SHP77 treated with DMSO at 0.1 percent for 48 hours (cell line): ENCODE results near the gene UVSSA.
"Not testable (repeated sequence)": the region's sequence is repeated elsewhere in the genome, so short reads cannot be mapped to it uniquely, and the experiment has no call there.

Source experiments
- DNase-seq: peaks from one replicate; lab custom pipeline; 2025; lab: John Stamatoyannopoulos, UW

UVSSA gene

GRCh38 chr4:1331591-1332353 is 15.2 kb upstream of the UVSSA start:
- DNase-seq, result no peak

DNA sequence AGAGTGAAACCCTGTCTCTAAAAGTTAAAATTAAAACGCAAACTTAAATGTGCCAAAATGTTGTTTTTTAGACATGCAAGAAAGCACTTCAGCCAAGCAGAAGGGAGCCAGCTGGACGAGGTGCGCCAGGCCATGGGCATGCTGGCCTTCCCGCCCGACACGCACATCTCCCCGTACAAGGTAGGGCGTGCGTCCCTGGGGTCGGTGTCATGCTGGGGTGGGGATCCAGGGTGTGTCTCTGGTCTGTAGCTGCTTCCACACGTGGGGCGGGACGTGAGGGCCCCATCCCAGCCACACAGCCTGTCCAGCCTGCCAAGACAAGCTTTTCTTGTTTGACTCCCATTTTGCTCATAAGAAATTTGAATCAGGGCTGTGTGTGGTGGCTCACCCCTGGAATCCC is 14.3 kb upstream of the UVSSA start:
- no peak for DNase-seq

DNA sequence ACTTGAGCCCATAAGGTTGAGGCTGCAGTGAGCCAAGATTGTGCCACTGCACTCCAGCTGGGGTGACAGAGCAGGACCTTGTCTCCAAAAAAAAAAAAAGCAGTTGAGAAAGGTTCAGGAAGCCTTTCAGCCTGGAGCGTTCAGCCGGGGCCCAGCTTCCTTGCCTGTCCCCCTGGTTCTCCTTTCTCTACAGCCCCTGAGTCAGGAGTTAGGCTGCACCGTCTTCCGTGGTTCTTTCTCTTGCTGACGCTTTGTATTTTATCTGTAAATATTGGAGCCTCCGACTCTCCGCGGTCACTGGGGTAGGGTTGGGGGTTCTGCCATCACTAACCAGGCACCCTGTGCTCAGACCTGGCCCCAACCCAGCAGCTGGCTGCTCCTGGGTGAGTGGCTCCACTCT is 13.8 kb upstream of the UVSSA start:
- no peak for DNase-seq

DNA sequence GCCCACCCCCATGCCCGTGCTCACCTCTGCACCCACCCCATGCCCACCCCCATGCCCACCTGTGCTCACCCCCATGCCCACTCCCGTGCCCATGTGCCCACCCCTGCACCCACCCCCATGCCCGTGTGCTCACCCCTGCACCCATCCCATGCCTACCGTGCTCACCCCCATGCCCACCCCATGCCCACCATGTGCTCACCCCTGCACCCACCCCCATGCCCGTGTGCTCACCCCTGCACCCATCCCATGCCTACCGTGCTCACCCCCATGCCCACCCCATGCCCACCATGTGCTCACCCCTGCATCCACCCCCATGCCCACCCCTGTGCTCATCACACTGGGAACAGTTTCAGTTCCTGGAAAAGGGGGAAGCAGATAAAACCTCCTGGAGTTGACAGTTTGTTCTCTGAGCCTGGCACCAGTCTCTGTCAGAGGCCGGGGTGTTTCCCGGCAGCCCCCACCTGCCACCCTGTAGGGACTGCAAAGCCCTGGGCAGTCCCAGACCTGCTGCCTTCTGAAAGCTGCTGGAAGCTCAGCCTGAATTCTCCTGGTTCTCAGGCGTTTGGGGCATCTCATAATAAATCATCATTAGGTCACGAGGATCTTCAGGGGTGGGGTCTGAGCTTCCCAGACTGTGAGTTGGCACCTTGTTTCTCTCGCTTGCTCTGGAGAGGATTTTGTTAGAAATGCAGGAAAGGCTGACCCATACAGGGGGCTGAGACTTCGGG is 13.0 kb upstream of the UVSSA start:
- not testable (repeated sequence) for DNase-seq

DNA sequence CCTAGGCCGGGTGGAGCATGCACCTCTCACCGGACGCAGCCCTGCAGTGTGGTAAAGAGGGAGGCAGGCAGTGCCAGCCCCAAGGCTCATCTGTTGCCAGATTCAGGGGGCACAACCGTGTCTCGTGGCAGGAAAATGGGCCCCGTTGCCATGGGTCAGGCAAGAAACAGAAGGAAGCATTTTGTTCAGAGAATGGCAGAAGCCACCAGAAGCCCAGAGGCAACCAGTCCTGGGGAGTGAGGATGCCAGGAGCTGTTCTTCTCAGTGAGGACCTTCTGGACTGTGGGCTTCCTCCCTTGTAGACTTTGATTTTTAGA is 12.5 kb upstream of the UVSSA start:
- no peak for DNase-seq

GRCh38 chr4:1335193-1335883 is 11.7 kb upstream of the UVSSA start:
- not testable (repeated sequence) for DNase-seq

DNA sequence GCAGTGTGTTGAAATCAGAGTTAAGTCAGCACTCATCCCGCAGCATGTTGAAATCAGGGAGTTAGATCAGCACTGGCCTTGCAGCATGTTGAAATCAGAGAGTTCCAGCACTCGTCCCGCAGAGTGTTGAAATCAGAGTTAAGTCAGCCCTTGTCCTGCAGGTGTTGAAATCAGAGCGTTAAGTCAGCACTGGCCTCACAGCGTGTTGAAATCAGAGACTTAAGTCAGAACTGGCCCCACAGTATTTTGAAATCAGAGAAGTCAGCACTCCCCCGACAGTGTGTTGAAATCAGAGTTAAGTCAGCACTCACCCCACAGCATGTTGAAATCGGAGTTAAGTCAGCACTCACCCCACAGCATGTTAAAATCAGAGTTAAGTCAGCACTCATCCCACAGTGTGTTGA is 10.9 kb upstream of the UVSSA start:
- DNase-seq, result no peak

DNA sequence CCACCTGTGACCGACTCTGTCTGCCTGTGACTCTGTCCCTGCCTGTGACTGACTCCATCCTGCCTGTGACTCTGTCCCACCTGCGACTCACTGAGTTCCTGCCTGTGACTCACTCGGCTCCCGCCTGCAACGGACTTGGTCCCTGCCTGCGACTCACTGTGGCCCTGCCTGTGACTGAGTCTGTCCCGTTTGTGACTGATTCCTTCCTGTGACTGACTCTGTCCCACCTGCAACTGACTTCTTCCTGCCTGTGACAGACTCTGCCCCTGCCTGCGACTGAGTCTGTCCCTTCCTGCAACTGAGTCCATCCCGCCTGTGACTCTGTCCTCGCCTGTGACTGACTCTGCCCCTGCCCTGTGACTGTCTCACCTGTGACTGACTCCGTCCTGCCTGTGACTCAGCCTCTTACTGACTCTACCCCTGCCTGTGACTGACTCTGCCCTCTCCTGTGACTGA is 9.6 kb upstream of the UVSSA start:
- DNase-seq, result no peak

GRCh38 chr4:1337951-1338751 is 8.9 kb upstream of the UVSSA start:
- DNase-seq, result no peak

DNA sequence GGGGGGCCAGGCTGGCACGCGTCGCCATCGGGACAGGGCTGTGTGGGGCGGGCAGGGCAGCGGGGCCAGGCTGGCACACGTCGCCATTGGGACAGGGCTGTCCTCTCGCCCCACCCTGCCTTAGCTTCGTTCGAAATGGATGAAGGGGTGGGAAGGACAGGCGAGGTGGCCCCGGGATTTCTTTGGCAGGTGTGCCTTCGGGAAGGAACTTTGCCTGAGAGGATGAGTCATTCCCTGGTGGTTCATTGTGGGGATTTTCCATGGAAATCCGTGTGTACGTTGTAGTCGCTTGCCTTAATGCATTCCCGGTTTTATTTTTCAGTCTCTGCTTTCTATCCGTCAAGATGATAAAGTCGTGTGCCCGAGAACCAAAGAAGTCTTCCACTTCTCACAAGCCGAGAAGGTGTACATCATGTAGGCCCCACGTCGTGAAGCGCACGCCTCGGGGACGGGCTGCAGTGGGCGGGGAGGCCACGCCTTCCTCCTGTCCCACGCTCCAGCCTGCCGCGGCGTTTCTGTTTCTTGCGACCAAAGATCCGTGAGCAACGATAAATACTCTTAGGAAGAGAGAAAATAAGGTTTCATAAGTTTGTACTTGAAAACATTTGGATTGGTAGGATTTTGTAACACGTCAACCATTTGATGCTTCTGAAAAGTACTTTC is 8.1 kb upstream of the UVSSA start:
- DNase-seq, result no peak

DNA sequence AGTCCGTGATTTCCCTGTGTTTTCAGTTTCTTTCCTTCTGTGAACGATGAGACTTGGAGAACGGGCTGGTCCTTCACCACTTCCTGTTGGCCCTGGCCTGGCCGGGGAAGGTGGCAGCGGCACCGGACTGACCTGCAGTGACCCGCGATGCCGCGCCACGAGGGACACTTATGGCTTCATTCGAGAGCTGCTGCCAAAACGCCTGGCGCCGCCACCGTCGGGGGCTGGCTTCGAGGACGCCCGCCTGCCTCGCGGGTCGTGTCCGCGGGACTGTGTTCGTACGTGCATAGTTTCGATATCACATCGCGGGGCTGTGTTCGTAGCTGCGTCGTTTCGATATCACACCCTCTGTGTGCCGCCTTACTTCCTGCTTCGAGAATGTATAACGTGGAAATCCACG is 7.5 kb upstream of the UVSSA start:
- no peak for DNase-seq

- no peak for DNase-seq
Measured at GRCh38 chr4:1340181-1340747, 6.7 kb upstream of the UVSSA start.

- no peak for DNase-seq
Measured at GRCh38 chr4:1340861-1341260, 6.1 kb upstream of the UVSSA start.

- DNase-seq, result no peak
Measured at GRCh38 chr4:1342003-1342402, 5.0 kb upstream of the UVSSA start.

GRCh38 chr4:1344696-1345095 is 2.3 kb upstream of the UVSSA start:
- DNase-seq, result no peak

DNA sequence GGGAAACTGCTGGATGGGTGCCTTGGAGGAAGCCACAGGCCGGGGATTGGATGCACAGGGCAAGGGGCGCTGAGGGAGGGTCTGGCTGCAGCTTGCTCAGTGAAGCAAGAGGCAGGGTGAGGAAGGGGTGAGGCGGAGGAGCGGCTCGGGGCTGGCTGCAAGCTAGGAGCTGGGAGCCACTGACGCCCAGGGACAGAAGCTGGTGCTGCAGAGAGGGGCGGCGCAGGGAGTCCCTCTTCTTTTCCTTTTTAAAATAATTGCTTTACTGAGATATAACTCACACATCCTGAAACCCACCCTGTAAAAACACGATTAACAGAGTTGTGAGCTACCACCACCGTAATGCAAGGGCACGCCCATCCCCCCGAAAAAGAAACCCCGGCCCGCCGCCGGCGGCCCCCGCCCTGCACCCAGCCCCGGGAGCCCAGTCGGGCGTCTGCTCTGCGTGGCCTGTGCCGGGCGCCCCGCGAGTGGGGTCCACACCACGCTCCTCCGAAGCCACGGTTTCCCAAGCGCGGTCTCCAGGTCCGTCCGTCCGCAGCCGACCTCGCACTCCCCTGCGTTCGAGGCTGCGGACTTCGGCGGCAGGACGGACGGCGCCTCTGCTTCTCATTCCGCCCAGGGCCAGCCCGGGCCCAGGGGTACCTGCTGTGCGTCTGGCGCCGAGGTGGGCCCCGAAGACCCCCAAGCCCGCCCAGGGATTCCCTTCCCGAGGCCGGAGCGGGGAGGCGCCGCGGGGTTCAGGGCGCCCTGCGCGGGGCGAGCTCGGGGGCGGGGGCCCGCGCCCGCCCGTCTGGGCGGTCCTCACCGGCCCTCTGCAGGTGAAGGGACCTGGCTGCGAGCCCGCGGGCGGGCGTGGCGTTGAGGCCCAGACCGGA is 866 bp upstream of the UVSSA start:
- no peak for DNase-seq

DNA sequence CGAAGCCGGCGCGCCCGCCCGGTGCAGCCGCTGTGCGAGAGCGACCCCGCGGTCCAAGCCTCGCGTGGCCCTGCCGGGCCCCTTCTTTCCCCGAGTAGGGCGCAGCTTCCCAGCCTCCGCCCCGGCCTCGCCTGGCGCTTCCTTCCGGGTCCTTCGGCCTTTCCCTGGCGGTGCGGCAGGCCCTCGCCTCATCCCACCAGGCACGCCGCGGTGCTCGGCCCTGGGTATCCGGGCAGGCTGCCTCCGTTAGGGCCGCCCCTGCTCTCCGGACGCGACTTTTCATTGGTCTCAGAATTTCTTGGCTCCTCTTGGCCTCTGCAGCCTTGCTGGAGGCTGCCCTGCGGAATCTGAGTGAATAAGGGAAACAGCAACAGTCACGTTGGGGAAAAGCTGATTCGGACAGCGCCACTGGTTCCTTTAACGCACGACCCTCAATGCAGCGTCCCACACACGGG is 429 bp downstream of the UVSSA start:
- no peak for DNase-seq

GRCh38 chr4:1348014-1348513 is 1.1 kb downstream of the UVSSA start:
- DNase-seq, result no peak

GRCh38 chr4:1348746-1349145 is 1.7 kb downstream of the UVSSA start:
- no peak for DNase-seq
